H1 (cell line): ENCODE data around the gene IL24. TPM values are rescaled to one million over a fixed set of nuclear protein-coding genes. Genes with fewer than 3 reads are reported as not detected.

Experiments
- CTCF ChIA-PET: fragments of 300-600 bp; sonication (Branson Sonifier 250); formaldehyde crosslinking; loops from one replicate; lab custom pipeline; 2021; ENCODE audit not compliant: partially characterized antibody; lab: Charles Lee
- POLR2A ChIA-PET: fragments of 300-600 bp; sonication (Branson Sonifier 250); formaldehyde crosslinking; loops from one replicate; lab custom pipeline; 2021; ENCODE audit warnings: inconsistent platforms; ENCODE audit not compliant: partially characterized antibody; lab: Charles Lee
- DNase-seq, 2 experiments: peaks; one replicate each; pipeline versions ENCODE4 v3.0.0 to v3.0.0-alpha.2; 2010 to 2022; ENCODE audit warnings: low spot score in 2 of 2, low read depth in 1 of 2, mixed read lengths in 1 of 2
- FAIRE-seq: peaks from 2 replicates; lab custom pipeline; 2011; peaks lifted over from hg19 to GRCh38; lab: Jason Lieb, UNC
- H2AFZ ChIP-seq: 2 replicates; pipeline ENCODE4 v1.8.1; 2012; ENCODE audit warnings: low read length, inconsistent platforms
- H2AK5ac ChIP-seq: 2 replicates; pipeline ENCODE4 v1.6.1; 2013; ENCODE audit warnings: low read depth, low read length
- H2BK120ac ChIP-seq: replicated peaks from 2 replicates; pipeline ENCODE3; 2013; ENCODE audit warnings: low read depth, low read length, inconsistent platforms
- H2BK12ac ChIP-seq: 2 replicates; pipeline ENCODE4 v1.6.1; 2013; ENCODE audit warnings: low read depth, low read length
- H2BK15ac ChIP-seq: 2 replicates; pipeline ENCODE4 v1.6.1; 2013; ENCODE audit warnings: low read length
- H2BK20ac ChIP-seq: 2 replicates; pipeline ENCODE4 v1.6.1; 2013; ENCODE audit warnings: low read length
- H2BK5ac ChIP-seq: 2 replicates; pipeline ENCODE4 v1.6.1; 2013; ENCODE audit warnings: low read depth, low read length
- H3K14ac ChIP-seq: 2 replicates; pipeline ENCODE4 v1.6.1; 2013; ENCODE audit warnings: inconsistent platforms; ENCODE audit not compliant: insufficient read length
- H3K18ac ChIP-seq: 2 replicates; pipeline ENCODE4 v1.6.1; 2013; ENCODE audit warnings: low read length; ENCODE audit errors: extremely low read depth
- H3K23ac ChIP-seq: 2 replicates; pipeline ENCODE4 v1.6.1; 2013; ENCODE audit warnings: inconsistent platforms; ENCODE audit not compliant: insufficient read length
- H3K23me2 ChIP-seq: 2 replicates; pipeline ENCODE4 v1.6.1; 2013; ENCODE audit warnings: low read depth, low read length
- H3K27ac ChIP-seq: 2 replicates; pipeline ENCODE4 v1.6.1; 2011; ENCODE audit warnings: low read depth, low read length, inconsistent platforms
- H3K27me3 ChIP-seq, 4 experiments: replicated peaks in 1 of 4; 1 replicate in 1 of 4; 2 replicates in 3 of 4; pipeline versions ENCODE4 v1.6.1 to v1.8.1; 2011 to 2013; ENCODE audit warnings: low read length in 3 of 4, mild to moderate bottlenecking in 3 of 4, inconsistent platforms in 2 of 4, mixed read lengths in 2 of 4, moderate library complexity in 1 of 4; ENCODE audit not compliant: control insufficient read depth in 3 of 4, insufficient read depth in 3 of 4; ENCODE audit errors: extremely low read depth in 1 of 4
- H3K36me3 ChIP-seq, 4 experiments: 2 replicates each; pipeline versions ENCODE4 v1.6.1 to v1.8.1; 2011 to 2013; ENCODE audit warnings: mild to moderate bottlenecking in 4 of 4, low read length in 3 of 4, moderate library complexity in 2 of 4, control low read depth in 1 of 4, inconsistent platforms in 1 of 4; ENCODE audit not compliant: insufficient read depth in 4 of 4, control insufficient read depth in 2 of 4
- H3K4ac ChIP-seq: replicated peaks from 2 replicates; pipeline ENCODE3; 2013; ENCODE audit warnings: low read length, low read depth, mixed read lengths, inconsistent platforms; ENCODE audit not compliant: insufficient read length
- H3K4me1 ChIP-seq, 4 experiments: replicated peaks in 1 of 4; 1 replicate in 1 of 4; 2 replicates in 3 of 4; pipeline versions ENCODE4 v1.6.1 to v1.8.1; 2011 to 2013; ENCODE audit warnings: low read length in 3 of 4, inconsistent platforms in 2 of 4, mixed read lengths in 1 of 4; ENCODE audit not compliant: insufficient read depth in 4 of 4, control insufficient read depth in 3 of 4
- H3K4me2 ChIP-seq, 2 experiments: 2 replicates each; pipeline versions ENCODE4 v1.6.1 to v1.8.1; 2011 to 2013; ENCODE audit warnings: low read depth in 2 of 2, low read length in 2 of 2, control low read depth in 1 of 2, inconsistent platforms in 1 of 2, mild to moderate bottlenecking in 1 of 2; ENCODE audit not compliant: insufficient read depth in 1 of 2
- H3K4me3 ChIP-seq, 4 experiments: fragments of 200-600, 300-600 bp in 1 of 4; sonication (generic), shearing (Covaris generic), sonication (Bioruptor Twin) in 1 of 4; 2 replicates each; pipeline versions ENCODE4 v1.5.1 to v1.8.1; 2011 to 2016; ENCODE audit warnings: low read length in 4 of 4, low read depth in 3 of 4, control low read depth in 2 of 4, inconsistent platforms in 2 of 4, mild to moderate bottlenecking in 2 of 4, mixed read lengths in 1 of 4, moderate library complexity in 1 of 4; ENCODE audit not compliant: insufficient read depth in 2 of 4; ENCODE audit errors: extremely low read depth in 1 of 4
- H3K56ac ChIP-seq: replicated peaks from 2 replicates; pipeline ENCODE3; 2013; ENCODE audit warnings: low read depth, mild to moderate bottlenecking, mixed read lengths, low read length, inconsistent platforms; ENCODE audit not compliant: insufficient read length
- H3K79me1 ChIP-seq: 2 replicates; pipeline ENCODE4 v1.6.1; 2013; ENCODE audit warnings: low read depth, low read length, control low read depth
- H3K79me2 ChIP-seq, 2 experiments: 2 replicates each; pipeline versions ENCODE4 v1.6.1 to v1.8.1; 2012 to 2013; ENCODE audit warnings: low read length in 2 of 2, mild to moderate bottlenecking in 2 of 2, inconsistent platforms in 1 of 2; ENCODE audit not compliant: insufficient read depth in 2 of 2, control insufficient read depth in 1 of 2
- H3K9ac ChIP-seq, 4 experiments: replicated peaks in 1 of 4; 1 replicate in 1 of 4; 2 replicates in 3 of 4; pipeline versions ENCODE4 v1.6.1 to v1.8.1; 2011 to 2013; ENCODE audit warnings: low read depth in 3 of 4, low read length in 3 of 4, control low read depth in 2 of 4, mild to moderate bottlenecking in 2 of 4, moderate library complexity in 2 of 4, inconsistent platforms in 1 of 4; ENCODE audit errors: extremely low read depth in 1 of 4
- H3K9me3 ChIP-seq, 2 experiments: 2 replicates each; pipeline versions ENCODE4 v1.6.1 to v1.8.1; 2012 to 2013; ENCODE audit warnings: mild to moderate bottlenecking in 2 of 2, moderate library complexity in 2 of 2, control low read depth in 1 of 2, inconsistent platforms in 1 of 2, low read depth in 1 of 2, low read length in 1 of 2, mixed read lengths in 1 of 2; ENCODE audit not compliant: insufficient read depth in 2 of 2
- H4K20me1 ChIP-seq, 2 experiments: replicated peaks in 1 of 2; 2 replicates each; pipeline versions ENCODE3 to v1.8.1; 2011 to 2013; ENCODE audit warnings: inconsistent platforms in 2 of 2, low read length in 2 of 2, mild to moderate bottlenecking in 1 of 2; ENCODE audit not compliant: insufficient read depth in 2 of 2, control insufficient read depth in 1 of 2
- H4K5ac ChIP-seq: 2 replicates; pipeline ENCODE4 v1.6.1; 2013; ENCODE audit warnings: low read length, low read depth, mixed read lengths, inconsistent platforms; ENCODE audit not compliant: insufficient read length
- H4K8ac ChIP-seq: 2 replicates; pipeline ENCODE4 v1.8.0; 2013; ENCODE audit warnings: mild to moderate bottlenecking, moderate library complexity, low read length, inconsistent platforms; ENCODE audit not compliant: insufficient read depth; ENCODE audit errors: extremely low read depth
- H4K91ac ChIP-seq: replicated peaks from 2 replicates; pipeline ENCODE3; 2013; ENCODE audit warnings: low read length, mixed read lengths, inconsistent platforms; ENCODE audit not compliant: insufficient read length
- ZNF274 ChIP-seq: IDR thresholded peaks from 2 replicates; pipeline ENCODE4 v1.7.0; 2012; ENCODE audit warnings: low read length, borderline replicate concordance; ENCODE audit errors: extremely low read depth
- WGBS, 2 experiments: shearing (Covaris generic) in 1 of 2; methylation state at CpG; one replicate each; pipeline versions ENCODE4 v1.1.6 to v1.1.7; 2013 to 2015; ENCODE audit warnings: low lambda C conversion rate in 2 of 2, mixed read lengths in 2 of 2, inconsistent platforms in 1 of 2, low coverage in 1 of 2, missing lambda C conversion rate in 1 of 2; ENCODE audit not compliant: insufficient replicate concordance in 2 of 2, insufficient coverage in 1 of 2, insufficient read length in 1 of 2; ENCODE audit errors: extremely low coverage in 1 of 2, missing lambda C conversion rate in 1 of 2; 5-methylcytosine and 5-hydroxymethylcytosine counted together
- polyA plus RNA-seq, 7 experiments: library from polyadenylated mRNA; depleted of rRNA in 3 of 7; stranded (reverse) in 5 of 7; unstranded in 2 of 7; fragments of >200 nt in 5 of 7; fragments of 200-250 nt in 2 of 7; gene quantifications; 1 replicate in 5 of 7; 2 replicates in 1 of 7; 4 replicates in 1 of 7; pipeline versions ENCODE4 v1.2.1 to v1.2.3, GENCODE V29; 2011 to 2013; ENCODE audit warnings: missing spikeins in 2 of 7, mixed read lengths in 2 of 7
- total RNA-seq: library from RNA; stranded (reverse); fragmentation: NEBNext Ultra II Directional; extraction: Animal tissue kit (Norgen Biotek cat#: 25700); gene quantifications from 2 replicates; pipeline ENCODE4 v1.2.1, GENCODE V29; 2021

The IL24 gene
- total and polyA plus RNA-seq, 2 of the 8 experiments (the other 6 are each of a cell fraction or from before 2014, with no cell fraction given): not detected

GRCh38 chr1:206932177-206932576 is 34.9 kb downstream of the IL24 start:
- no peak overlapping the region for H4K5ac ChIP-seq
- no peaks in the 10 kb centered on the region for H4K20me1 ChIP-seq
- no peak for TF ChIP-seq ZNF274

More at GRCh38 chr1:206932177-206932576, 34.9 kb downstream of the IL24 start:
- no peak overlapping the region for H3K9ac ChIP-seq
- H3K9me3 ChIP-seq: no peaks in the 10 kb centered on the region
- no peaks in the 10 kb centered on the region for H3K79me2 ChIP-seq
- no peak overlapping the region for H3K4ac ChIP-seq
- no peak overlapping the region for H3K4me3 ChIP-seq
- H2AFZ ChIP-seq: no peak overlapping the region
- ChIA-PET CTCF (interaction anchor here (0.7 to 13.8 kb wide), 28 partner anchors 14 to 322 kb away, joined by 3 to 226 read pairs (median 4); partner anchors contain the start of genes C1orf116, FCMR and PIGR), POLR2A (no interaction called here)
- H3K4me2 ChIP-seq: no peak overlapping the region
- no peak overlapping the region for H2BK5ac ChIP-seq
- H2BK15ac ChIP-seq: no peak overlapping the region
- H4K8ac ChIP-seq: no peak overlapping the region; the same call in 1 of the 2 replicates
- FAIRE-seq (no peak), DNase-seq (no peak)
- H3K56ac ChIP-seq: no peak overlapping the region
- no peaks in the 10 kb centered on the region for H3K4me1 ChIP-seq
- no peak overlapping the region for H3K27ac ChIP-seq
- no peak overlapping the region for H2BK12ac ChIP-seq
- H3K79me1 ChIP-seq: no peaks in the 10 kb centered on the region
- no peak overlapping the region for H3K23ac ChIP-seq
- no peaks in the 10 kb centered on the region for H3K23me2 ChIP-seq
- H3K27me3 ChIP-seq: no peaks in the 10 kb centered on the region
- H3K36me3 ChIP-seq: no peaks in the 10 kb centered on the region
- no peak overlapping the region for H4K91ac ChIP-seq
- no peak overlapping the region for H2AK5ac ChIP-seq
- no peak overlapping the region for H3K14ac ChIP-seq
- H2BK20ac ChIP-seq: no peak overlapping the region
- WGBS, 2 experiments: 100% methylated on average over 5 of the region's 8 CpGs; no CpG with 5 or more reads in 1 of the 2 experiments
- no peak overlapping the region for H3K18ac ChIP-seq
- no peak overlapping the region for H2BK120ac ChIP-seq
